Adrenal gland (tissue), 12 donors: Measurements from ENCODE around the gene TBC1D16. TPM values are rescaled to one million over a fixed set of nuclear protein-coding genes. Genes with fewer than 3 reads are reported as not detected.

Experiments
- DNase-seq, 7 donors: peaks; one replicate each; pipeline ENCODE4 v3.0.0-alpha.2; 2019 to 2020
- H3K27ac ChIP-seq, 5 donors: fragments of 200-600 bp; sonication (generic) in 4 of 5; 1 replicate in 3 of 5; 2 replicates in 2 of 5; pipeline versions ENCODE4 v1.5.1 to v1.8.0; 2016 to 2020; ENCODE audit warnings: mild to moderate bottlenecking in 1 of 5
- H3K27me3 ChIP-seq: fragments of 200-600 bp; 2 replicates; pipeline ENCODE4 v1.8.0; 2021
- H3K36me3 ChIP-seq, 2 donors: fragments of 200-600 bp; replicated peaks in 1 of 2; 1 replicate in 1 of 2; 2 replicates in 1 of 2; pipeline versions ENCODE4 v1.5.1 to v1.8.0; 2018 to 2022
- H3K4me1 ChIP-seq, 2 donors: fragments of 200-600 bp; replicated peaks in 1 of 2; 1 replicate in 1 of 2; 2 replicates in 1 of 2; pipeline versions ENCODE4 v1.5.1 to v1.8.0; 2018 to 2021
- H3K4me3 ChIP-seq, 4 donors: fragments of 200-600 bp; sonication (generic) in 3 of 4; one replicate each; pipeline ENCODE4 v1.5.1; 2016 to 2018
- H3K9me3 ChIP-seq, 3 donors: fragments of 200-600 bp; sonication (generic) in 1 of 3; replicated peaks in 1 of 3; 1 replicate in 2 of 3; 2 replicates in 1 of 3; pipeline versions ENCODE4 v1.5.1 to v1.8.0; 2016 to 2021
- POLR2A ChIP-seq, 2 donors: fragments of 450-650 bp; IDR thresholded peaks; one replicate each; pipeline ENCODE4 v1.6.1; 2017; ENCODE audit warnings: antibody characterized with exemption in 2 of 2, mild to moderate bottlenecking in 2 of 2, moderate library complexity in 1 of 2
- WGBS, 4 donors: extraction: QIAGEN DNeasy Blood & Tissue Kit in 2 of 4; methylation state at CpG; one replicate each; pipeline versions ENCODE4 v1.1.5 to v1.1.7; 2013 to 2017; 5-methylcytosine and 5-hydroxymethylcytosine counted together
- intact Hi-C, 2 donors: fragments of 100-400 bp; cut with DNase I; formaldehyde crosslinking; loops; one replicate each; pipeline versions ENCODE4 v1.14.1 to v1.15.0; 2022 to 2023
- polyA plus RNA-seq, 3 donors: library from polyadenylated mRNA; stranded (reverse); fragments of 200-250 nt in 2 of 3; fragments of 350-450 nt in 1 of 3; fragmentation: Illumina TruSeq in 1 of 3; extraction: RNeasy Lipid Tissue Mini Kit (QIAGEN cat#74804) in 1 of 3; gene quantifications; one replicate each; pipeline ENCODE4 v1.2.3, GENCODE V29; 2013 to 2014
- total RNA-seq, 9 donors: library from RNA; depleted of rRNA in 4 of 9; stranded (reverse); fragments of >200 nt in 4 of 9; fragments of 120-200 nt in 1 of 9; fragmentation: NEBNext Ultra II Directional in 1 of 9; extraction: Animal tissue kit (Norgen Biotek cat#: 25700) in 1 of 9; gene quantifications; one replicate each; pipeline versions ENCODE4 v1.1.0 to v1.2.4, GENCODE V29; 2013 to 2023
- TF ChIP-seq, protein P1 (sequence below), 6 experiments: fragments of 450-650 bp in 4 of 6; fragments of 200-600 bp in 2 of 6; sonication (generic) in 1 of 6; IDR thresholded peaks; 1 replicate in 5 of 6; 2 replicates in 1 of 6; pipeline versions ENCODE4 v1.5.1 to v1.8.0; 2016 to 2021; ENCODE audit warnings: antibody characterized with exemption in 6 of 6, mild to moderate bottlenecking in 2 of 6, moderate library complexity in 1 of 6
- donor health status: healthy with polysubstance abuse.
- donor health status: Bipolar disorder and iron deficiency.
- donor health status: DM: yes; HTN: yes; CAD: no.
- donor health status: DM: no; HTN: no; CAD: no.
- donor health status: DM: no; HTN: no; CAD: no.
- donor health status: DM: yes; HTN: yes; CAD: no.

Gene TBC1D16
- total and polyA plus RNA-seq, 12 donors, result 4.2 to 62.5 (median 29.5) TPM

DNA sequence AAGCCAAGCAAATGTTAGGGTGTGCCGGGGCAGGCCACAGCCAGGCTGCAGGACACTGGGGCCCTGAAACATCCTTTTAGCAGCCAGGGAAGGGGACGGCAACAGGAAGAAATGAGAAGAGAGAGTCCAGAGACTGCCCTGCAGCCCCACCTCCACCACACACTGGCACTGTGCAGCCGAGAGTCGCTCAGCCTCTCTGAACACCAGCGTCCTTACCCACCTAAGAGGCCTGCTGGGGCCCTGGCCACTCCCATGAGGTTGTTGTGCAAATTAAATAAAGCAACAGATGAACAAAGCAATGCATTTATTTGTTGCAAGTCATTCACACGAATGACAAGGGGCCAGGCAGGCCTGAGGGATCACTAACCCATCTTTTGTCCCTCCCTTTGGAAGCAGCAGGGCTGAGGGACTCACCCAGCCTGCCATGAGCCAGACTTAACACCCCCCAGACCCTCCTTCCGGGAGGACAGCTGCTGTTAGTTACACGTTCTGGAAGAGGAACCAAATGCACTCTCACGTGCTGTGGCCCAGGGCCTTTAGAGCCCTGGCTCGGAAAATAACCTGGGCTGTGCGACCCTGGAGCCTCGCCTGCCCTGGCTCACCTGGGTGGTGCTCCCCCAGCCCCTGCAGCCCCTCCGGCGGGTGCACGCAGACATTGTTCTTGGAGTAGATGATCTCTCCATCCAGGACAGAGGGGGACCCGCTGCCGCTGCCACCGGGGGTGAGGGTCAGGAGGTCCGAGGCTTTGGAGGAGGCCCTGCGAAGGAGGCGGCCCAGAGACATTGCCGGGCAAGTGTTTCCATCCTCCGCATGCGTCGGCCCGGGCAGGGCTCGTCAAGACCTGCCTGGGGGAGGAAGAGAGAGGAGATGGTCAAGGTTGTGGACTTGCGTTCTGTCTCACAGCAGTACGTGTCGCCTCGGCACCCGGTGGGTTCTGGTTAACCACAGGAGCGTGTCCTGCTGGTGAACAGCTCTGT is 22.6 kb downstream of the TBC1D16 start:
- Histone ChIP-seq H3K4me1 (peaks cover 0 to 4% of the 10 kb centered on the region in 2 donors), H3K27ac (no peak overlapping the region), H3K4me3 (no peak overlapping the region), H3K27me3 (no peaks in the 10 kb centered on the region), H3K36me3 (peaks cover 0 to 16% of the 10 kb centered on the region in 2 donors), H3K9me3 (no peaks in the 10 kb centered on the region)
- peak in 1 of 7 donors; percentile 11 for DNase-seq
- WGBS, 4 donors, result 91 to 93% (median 92%) methylated on average over 21 to 33 of the region's 33 CpGs
- intact Hi-C loops, result no loop called here
- TF ChIP-seq POLR2A (IDR thresholded peaks at IDR 0.05), result no peak
- TF ChIP-seq, protein P1, sequence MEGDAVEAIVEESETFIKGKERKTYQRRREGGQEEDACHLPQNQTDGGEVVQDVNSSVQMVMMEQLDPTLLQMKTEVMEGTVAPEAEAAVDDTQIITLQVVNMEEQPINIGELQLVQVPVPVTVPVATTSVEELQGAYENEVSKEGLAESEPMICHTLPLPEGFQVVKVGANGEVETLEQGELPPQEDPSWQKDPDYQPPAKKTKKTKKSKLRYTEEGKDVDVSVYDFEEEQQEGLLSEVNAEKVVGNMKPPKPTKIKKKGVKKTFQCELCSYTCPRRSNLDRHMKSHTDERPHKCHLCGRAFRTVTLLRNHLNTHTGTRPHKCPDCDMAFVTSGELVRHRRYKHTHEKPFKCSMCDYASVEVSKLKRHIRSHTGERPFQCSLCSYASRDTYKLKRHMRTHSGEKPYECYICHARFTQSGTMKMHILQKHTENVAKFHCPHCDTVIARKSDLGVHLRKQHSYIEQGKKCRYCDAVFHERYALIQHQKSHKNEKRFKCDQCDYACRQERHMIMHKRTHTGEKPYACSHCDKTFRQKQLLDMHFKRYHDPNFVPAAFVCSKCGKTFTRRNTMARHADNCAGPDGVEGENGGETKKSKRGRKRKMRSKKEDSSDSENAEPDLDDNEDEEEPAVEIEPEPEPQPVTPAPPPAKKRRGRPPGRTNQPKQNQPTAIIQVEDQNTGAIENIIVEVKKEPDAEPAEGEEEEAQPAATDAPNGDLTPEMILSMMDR (IDR thresholded peaks at IDR 0.05), result no peak

DNA sequence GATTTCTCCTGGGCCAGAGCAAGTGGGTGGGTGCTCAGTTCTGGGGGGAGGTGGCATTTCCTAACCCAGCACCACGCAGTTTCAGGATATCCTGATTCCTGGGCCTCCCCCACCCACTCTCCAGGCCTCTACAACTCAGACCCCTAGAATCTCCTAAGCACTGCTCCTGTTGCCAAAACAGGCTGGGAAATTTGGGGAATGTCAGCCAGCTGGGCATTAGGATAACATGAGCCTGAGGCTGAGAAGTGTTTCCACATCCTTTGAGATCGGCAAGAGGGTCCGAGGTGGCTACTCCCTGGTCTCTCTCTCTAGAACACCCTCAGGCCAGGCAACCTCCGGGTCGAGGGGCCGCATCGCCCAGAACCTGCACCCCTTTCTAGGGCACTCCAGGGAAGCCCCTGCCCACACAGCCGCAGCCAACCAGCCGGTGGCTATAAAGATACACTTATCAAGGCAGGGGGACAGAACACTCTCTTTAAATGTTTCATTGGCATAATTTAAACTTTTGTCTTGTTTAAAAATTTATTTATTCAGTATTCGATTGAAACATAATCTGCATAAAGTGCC is 23.6 kb downstream of the TBC1D16 start:
- H3K36me3 ChIP-seq, result peaks cover 0 to 16% of the 10 kb centered on the region in 2 donors

DNA sequence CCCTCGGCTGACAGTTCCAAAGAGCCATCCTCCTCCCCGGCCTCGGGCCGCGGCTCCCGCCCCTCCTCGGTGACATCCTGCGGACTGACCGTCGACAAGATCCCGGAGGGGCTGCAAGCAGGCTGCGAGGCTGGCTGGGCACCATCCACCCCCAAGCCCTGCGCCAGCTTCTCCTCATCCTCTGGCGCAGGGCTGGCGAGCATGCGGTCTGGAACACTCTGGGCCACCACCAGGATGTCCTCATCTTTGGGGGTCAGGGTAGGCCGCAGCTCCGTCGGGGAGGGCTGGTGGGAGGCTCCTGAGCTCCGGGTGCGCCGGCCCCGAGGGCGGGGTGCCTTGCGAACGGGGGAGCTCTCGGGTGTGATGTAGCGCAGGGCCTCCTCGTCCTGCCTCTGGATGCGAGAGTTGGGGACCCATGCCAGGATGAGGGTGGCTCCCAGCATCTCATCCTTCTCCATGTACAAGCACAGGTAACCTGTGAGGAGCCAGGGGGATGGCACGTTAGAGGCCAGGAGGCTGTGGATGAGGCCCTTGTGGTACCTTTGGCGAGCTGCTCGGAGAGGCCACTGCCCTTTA is 25.3 kb downstream of the TBC1D16 start:
- H3K36me3 ChIP-seq, result peaks cover 0 to 16% of the 10 kb centered on the region in 2 donors
- 92 to 97% (median 96%) methylated on average over 4 to 33 of the region's 33 CpGs for WGBS, 4 donors
- intact Hi-C loops, result no loop called here

More for the DNA sequence above, 23.6 kb downstream of the TBC1D16 start:
- DNase-seq, result no peak
- 83 to 89% (median 88%) methylated on average over 9 to 10 of the region's 10 CpGs for WGBS, 4 donors
- Histone ChIP-seq H3K4me3 (no peak overlapping the region), H3K27ac (no peak overlapping the region), H3K9me3 (no peaks in the 10 kb centered on the region), H3K27me3 (no peaks in the 10 kb centered on the region), H3K4me1 (peaks cover 0 to 4% of the 10 kb centered on the region in 2 donors)
- intact Hi-C loops, result no loop called here
- TF ChIP-seq, protein P1 (IDR thresholded peaks at IDR 0.05), result no peak
- TF ChIP-seq POLR2A (IDR thresholded peaks at IDR 0.05), result no peak

More for the DNA sequence above, 25.3 kb downstream of the TBC1D16 start:
- H3K27me3 ChIP-seq, result no peaks in the 10 kb centered on the region
- no peak for DNase-seq
- no peak overlapping the region for H3K4me3 ChIP-seq
- TF ChIP-seq POLR2A (IDR thresholded peaks at IDR 0.05), result no peak
- TF ChIP-seq, protein P1 (IDR thresholded peaks at IDR 0.05), result no peak
- no peaks in the 10 kb centered on the region for H3K9me3 ChIP-seq
- no peak overlapping the region for H3K27ac ChIP-seq
- H3K4me1 ChIP-seq, result peaks cover 0 to 8% of the 10 kb centered on the region in 2 donors
